ENCODE results near the gene KIF2A. TPM values are rescaled to one million over a fixed set of nuclear protein-coding genes. Genes with fewer than 3 reads are reported as not detected.

KIF2A gene
- total RNA-seq, 1 donor from 2014 or later: 96.2 TPM

DNA sequence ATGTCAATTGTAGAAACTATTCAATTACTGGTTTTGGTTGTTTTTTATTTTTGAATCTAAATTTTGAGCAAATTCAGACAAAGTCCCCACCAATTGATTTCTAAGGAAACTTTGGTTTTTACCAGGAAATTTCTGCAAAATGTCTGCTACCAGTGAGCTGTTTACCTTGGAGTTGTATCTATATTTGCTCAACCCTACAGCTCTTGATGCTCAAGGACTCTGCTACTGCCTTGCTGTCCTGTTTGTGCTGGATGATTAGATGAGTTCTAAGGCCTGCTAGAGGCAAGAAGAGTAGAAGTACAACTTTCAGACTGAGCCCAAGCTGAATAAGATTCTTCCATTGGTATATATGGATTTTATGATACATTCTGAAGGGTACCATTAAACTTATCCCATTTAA, 42.6 kb upstream of the KIF2A start:
- Mint-ChIP-seq H3K27ac (ENCODE audit: unreplicated experiment) (no peak overlapping the region), H3K4me3 (no peak overlapping the region)
- DNase-seq (ENCODE audit: low read depth, low spot score): no peak

GRCh38 chr5:62265648-62266112, 40.3 kb upstream of the KIF2A start:
- no peak for DNase-seq (ENCODE audit: low read depth, low spot score)
- Mint-ChIP-seq H3K4me3 (no peak overlapping the region), H3K36me3 (ENCODE audit: low read depth) (no peaks in the 10 kb centered on the region), H3K4me1 (no peaks in the 10 kb centered on the region), H3K27me3 (ENCODE audit: low read depth) (no peaks in the 10 kb centered on the region), H3K27ac (ENCODE audit: unreplicated experiment) (no peak overlapping the region), H3K9me3 (no peaks in the 10 kb centered on the region)
- TF ChIP-seq CTCF (conservative IDR thresholded peaks at IDR 0.05): no peak

More for the DNA sequence above, 42.6 kb upstream of the KIF2A start:
- Mint-ChIP-seq H3K4me1 (no peaks in the 10 kb centered on the region), H3K36me3 (ENCODE audit: low read depth) (no peaks in the 10 kb centered on the region), H3K27me3 (ENCODE audit: low read depth) (no peaks in the 10 kb centered on the region), H3K9me3 (no peaks in the 10 kb centered on the region)
- TF ChIP-seq CTCF (conservative IDR thresholded peaks at IDR 0.05): no peak

- H3K27ac Mint-ChIP-seq (ENCODE audit: unreplicated experiment): no peak overlapping the region
- no peaks in the 10 kb centered on the region for H3K36me3 Mint-ChIP-seq (ENCODE audit: low read depth)
- no peaks in the 10 kb centered on the region for H3K4me1 Mint-ChIP-seq
- H3K9me3 Mint-ChIP-seq: no peaks in the 10 kb centered on the region
- no peak overlapping the region for H3K4me3 Mint-ChIP-seq
- no peak for TF ChIP-seq CTCF (conservative IDR thresholded peaks at IDR 0.05)
- no peaks in the 10 kb centered on the region for H3K27me3 Mint-ChIP-seq (ENCODE audit: low read depth)
- DNase-seq (ENCODE audit: low read depth, low spot score): no peak
Measured at GRCh38 chr5:62266573-62266972, 39.4 kb upstream of the KIF2A start.

DNA sequence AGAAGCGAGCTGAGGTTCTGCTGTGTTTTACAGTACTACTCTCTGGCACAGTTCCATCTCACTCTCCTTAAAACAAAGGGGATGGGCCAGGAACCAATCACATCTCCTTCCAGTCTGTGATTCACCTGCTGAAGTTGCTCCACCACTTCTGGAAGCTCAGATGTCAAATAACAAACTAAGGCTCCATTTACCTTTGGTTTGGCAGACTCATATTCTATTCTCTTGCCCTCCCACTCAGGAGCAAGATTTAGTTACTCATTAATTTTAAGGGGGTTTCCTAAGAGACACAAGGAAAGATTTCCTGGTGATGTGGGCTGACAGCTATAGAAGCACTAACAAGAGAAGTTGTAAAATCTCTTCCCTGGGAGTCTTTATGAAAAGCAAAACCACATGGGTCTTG, 37.8 kb upstream of the KIF2A start:
- H3K27ac Mint-ChIP-seq (ENCODE audit: unreplicated experiment): no peak overlapping the region
- no peak for DNase-seq (ENCODE audit: low read depth, low spot score)
- TF ChIP-seq CTCF (conservative IDR thresholded peaks at IDR 0.05): no peak
- H3K4me1 Mint-ChIP-seq: no peaks in the 10 kb centered on the region
- H3K4me3 Mint-ChIP-seq: no peak overlapping the region
- H3K36me3 Mint-ChIP-seq (ENCODE audit: low read depth): no peaks in the 10 kb centered on the region
- H3K27me3 Mint-ChIP-seq (ENCODE audit: low read depth): no peaks in the 10 kb centered on the region
- H3K9me3 Mint-ChIP-seq: no peaks in the 10 kb centered on the region

- Mint-ChIP-seq H3K4me1 (no peaks in the 10 kb centered on the region), H3K27me3 (ENCODE audit: low read depth) (no peaks in the 10 kb centered on the region), H3K9me3 (no peaks in the 10 kb centered on the region)
Measured at GRCh38 chr5:62268792-62269191, 37.2 kb upstream of the KIF2A start.

More at GRCh38 chr5:62268792-62269191, 37.2 kb upstream of the KIF2A start:
- H3K4me3 Mint-ChIP-seq: no peak overlapping the region
- no peak overlapping the region for H3K27ac Mint-ChIP-seq (ENCODE audit: unreplicated experiment)
- TF ChIP-seq CTCF (conservative IDR thresholded peaks at IDR 0.05): no peak
- DNase-seq (ENCODE audit: low read depth, low spot score): no peak
- no peaks in the 10 kb centered on the region for H3K36me3 Mint-ChIP-seq (ENCODE audit: low read depth)
